Right lobe of liver (tissue), 6 donors: ENCODE data around the gene ZBTB43. TPM values are rescaled to one million over a fixed set of nuclear protein-coding genes. Genes with fewer than 3 reads are reported as not detected.

Source experiments
- ATAC-seq, 4 donors: fragments of 200-7000 bp; cut with Tn5 transposase; one replicate each; pipeline ENCODE4 v1.9.1; 2020; ENCODE audit warnings: mild to moderate bottlenecking in 4 of 4, moderate library complexity in 4 of 4
- DNase-seq, 3 donors: peaks; one replicate each; pipeline ENCODE4 v3.0.0-alpha.2; 2020
- H3K27ac ChIP-seq, 3 donors: fragments of 200-600 bp; one replicate each; pipeline ENCODE4 v1.8.0; 2022
- H3K27me3 ChIP-seq, 2 donors: fragments of 200-600 bp; one replicate each; pipeline ENCODE4 v1.8.0; 2022
- H3K36me3 ChIP-seq, 4 donors: fragments of 200-600 bp; sonication (generic) in 1 of 4; one replicate each; pipeline versions ENCODE4 v1.5.1 to v1.8.0; 2017 to 2022; ENCODE audit warnings: control low read depth in 1 of 4
- H3K4me1 ChIP-seq, 4 donors: fragments of 200-600 bp; sonication (generic) in 1 of 4; one replicate each; pipeline versions ENCODE4 v1.5.1 to v1.8.0; 2017 to 2022; ENCODE audit warnings: control low read depth in 1 of 4
- H3K4me3 ChIP-seq, 3 donors: fragments of 200-600 bp; one replicate each; pipeline ENCODE4 v1.8.0; 2022
- H3K9me3 ChIP-seq, 4 donors: fragments of 200-600 bp; sonication (generic) in 1 of 4; one replicate each; pipeline versions ENCODE4 v1.5.1 to v1.8.0; 2017 to 2022; ENCODE audit warnings: control low read depth in 1 of 4
- CTCF ChIP-seq, 4 donors: fragments of 200-600 bp in 3 of 4; fragments of 450-650 bp in 1 of 4; IDR thresholded peaks; one replicate each; pipeline versions ENCODE4 v1.5.1 to v1.8.0; 2016 to 2022; ENCODE audit warnings: antibody characterized with exemption in 4 of 4, mild to moderate bottlenecking in 2 of 4
- POLR2A ChIP-seq: fragments of 450-650 bp; IDR thresholded peaks from one replicate; pipeline ENCODE4 v1.6.1; 2017; ENCODE audit warnings: antibody characterized with exemption, mild to moderate bottlenecking
- WGBS: methylation state at CpG from one replicate; pipeline ENCODE4 v1.1.6; 2018; ENCODE audit warnings: low coverage, low lambda C conversion rate; ENCODE audit not compliant: insufficient coverage; ENCODE audit errors: missing lambda C conversion rate; 5-methylcytosine and 5-hydroxymethylcytosine counted together
- intact Hi-C, 2 donors: fragments of 100-400 bp; cut with DNase I; formaldehyde crosslinking; loops; one replicate each; pipeline versions ENCODE4 v1.11.2 to v1.14.1; 2022
- total RNA-seq, 6 experiments: library from RNA; depleted of rRNA in 2 of 6; stranded (reverse); fragments of >200 nt in 2 of 6; fragmentation: NEBNext Ultra II Directional in 3 of 6; extraction: Animal tissue kit (Norgen Biotek cat#: 25700) in 3 of 6; gene quantifications; one replicate each; pipeline versions ENCODE4 v1.1.0 to v1.2.4, GENCODE V29; 2016 to 2023
- donor health status: DM: no; HTN: yes; CAD: no.
- donor health status: DM: no; HTN: no; CAD: no.
- donor health status: DM: no; HTN: no; CAD: no.
- donor health status: DM: no; HTN: yes; CAD: no.
- donor health status: DM: no; HTN: yes; CAD: no.

Gene ZBTB43
- total RNA-seq, 6 experiments from 2014 or later, result 4.8 to 14.5 (median 9.9) TPM

- DNase-seq, result no peak
- Histone ChIP-seq H3K4me3 (no peak overlapping the region), H3K27ac (no peak overlapping the region), H3K4me1 (no peaks in the 10 kb centered on the region), H3K36me3 (peaks cover 0 to 19% (median 1%) of the 10 kb centered on the region in 4 donors), H3K9me3 (no peaks in the 10 kb centered on the region), H3K27me3 (no peaks in the 10 kb centered on the region)
- TF ChIP-seq POLR2A (no peak), CTCF (IDR thresholded peaks at IDR 0.05) (no peak)
- ATAC-seq, result no peak
- intact Hi-C loops, result no loop called here
- 69% methylated on average over 8 of the region's 9 CpGs for WGBS
Observed at GRCh38 chr9:126877418-126877817, 72.6 kb downstream of the ZBTB43 start.

GRCh38 chr9:126879288-126879687 is 74.4 kb downstream of the ZBTB43 start:
- WGBS, result 98% methylated on average over 6 of the region's 9 CpGs

GRCh38 chr9:126880226-126880946 is 75.5 kb downstream of the ZBTB43 start:
- intact Hi-C loops, result no loop called here
- H3K4me1 ChIP-seq, result peaks cover 0 to 8% (median under 1%) of the 10 kb centered on the region in 4 donors
- H3K4me3 ChIP-seq, result no peak overlapping the region
- H3K36me3 ChIP-seq, result peaks cover 0 to 19% (median 2%) of the 10 kb centered on the region in 4 donors
- H3K27me3 ChIP-seq, result no peaks in the 10 kb centered on the region
- ATAC-seq (no peak), DNase-seq (no peak)
- no peak overlapping the region for H3K27ac ChIP-seq
- no peak for TF ChIP-seq CTCF (IDR thresholded peaks at IDR 0.05)
- no peak for TF ChIP-seq POLR2A
- WGBS, result 97% methylated on average over 10 of the region's 23 CpGs
- H3K9me3 ChIP-seq, result no peaks in the 10 kb centered on the region

More at GRCh38 chr9:126879288-126879687, 74.4 kb downstream of the ZBTB43 start:
- no peak for DNase-seq
- no peak for ATAC-seq
- intact Hi-C loops, result no loop called here
- Histone ChIP-seq H3K27ac (no peak overlapping the region), H3K4me3 (no peak overlapping the region), H3K27me3 (no peaks in the 10 kb centered on the region), H3K36me3 (peaks cover 0 to 19% (median 2%) of the 10 kb centered on the region in 4 donors), H3K9me3 (no peaks in the 10 kb centered on the region), H3K4me1 (no peaks in the 10 kb centered on the region)
- TF ChIP-seq CTCF (IDR thresholded peaks at IDR 0.05) (no peak), POLR2A (no peak)

GRCh38 chr9:126880947-126881332 is 76.1 kb downstream of the ZBTB43 start:
- ATAC-seq, result no peak
- WGBS, result 83% methylated on average over 4 of the region's 6 CpGs
- no peak overlapping the region for H3K4me3 ChIP-seq
- H3K27me3 ChIP-seq, result no peaks in the 10 kb centered on the region
- intact Hi-C loops, result no loop called here
- H3K27ac ChIP-seq, result no peak overlapping the region
- DNase-seq, result no peak
- H3K4me1 ChIP-seq, result peaks cover 0 to 9% (median 2%) of the 10 kb centered on the region in 4 donors
- TF ChIP-seq CTCF (IDR thresholded peaks at IDR 0.05) (no peak), POLR2A (no peak)
- no peaks in the 10 kb centered on the region for H3K9me3 ChIP-seq
- peaks cover 0 to 19% (median 2%) of the 10 kb centered on the region in 4 donors for H3K36me3 ChIP-seq
